Panc1 (cell line): ENCODE results near the gene TLCD5. TPM values are rescaled to one million over a fixed set of nuclear protein-coding genes. Genes with fewer than 3 reads are reported as not detected.
A peak's percentile ranks its signal among the peaks of the same experiment; 100 is the strongest.

Source experiments
- ATAC-seq: fragments of 200-7000 bp; cut with Tn5 transposase; 2 replicates; pipeline ENCODE4 v1.9.1; 2020; ENCODE audit warnings: mild to moderate bottlenecking, moderate library complexity
- BruUV-seq: library from RNA; stranded (reverse); fragments of 400-500 nt; replicated peaks from 2 replicates; lab custom pipeline; 2021; lab: Mats Ljungman, UMichigan
- CTCF ChIA-PET: fragments of 300-600 bp; sonication (Branson Sonifier 250); formaldehyde crosslinking; loops from one replicate; lab custom pipeline; 2022; ENCODE audit warnings: antibody characterized with exemption; lab: Charles Lee
- POLR2A ChIA-PET: fragments of 300-600 bp; sonication (Branson Sonifier 250); formaldehyde crosslinking; loops from one replicate; lab custom pipeline; 2022; ENCODE audit warnings: antibody characterized with exemption; lab: Charles Lee
- DNase-seq: peaks from one replicate; pipeline ENCODE4 v3.0.0-alpha.2; 2010; ENCODE audit warnings: low read depth, low spot score
- H3K27ac ChIP-seq: 2 replicates; pipeline ENCODE4 v1.5.1; 2011; ENCODE audit warnings: mild to moderate bottlenecking, low read length, inconsistent platforms
- H3K27me3 ChIP-seq: fragments of 200-500 bp; sonication (Bioruptor generic); 2 replicates; pipeline ENCODE4 v1.6.0; 2014; ENCODE audit warnings: low read length, inconsistent platforms; ENCODE audit not compliant: control insufficient read depth, insufficient read depth
- H3K36me3 ChIP-seq: fragments of 200-500 bp; sonication (Bioruptor generic); 2 replicates; pipeline ENCODE4 v1.5.1; 2014; ENCODE audit warnings: inconsistent platforms, mild to moderate bottlenecking, low read length, moderate library complexity; ENCODE audit not compliant: control insufficient read depth, insufficient read depth
- H3K4me1 ChIP-seq: 2 replicates; pipeline ENCODE4 v1.5.1; 2011; ENCODE audit warnings: inconsistent platforms, mild to moderate bottlenecking, low read length, moderate library complexity; ENCODE audit not compliant: control insufficient read depth, insufficient read depth
- H3K4me3 ChIP-seq, 2 experiments: 2 replicates each; pipeline ENCODE4 v1.5.1; 2011 to 2012; ENCODE audit warnings: low read depth in 2 of 2, low read length in 2 of 2, mild to moderate bottlenecking in 2 of 2, inconsistent platforms in 1 of 2, moderate library complexity in 1 of 2
- H3K9me3 ChIP-seq: fragments of 200-500 bp; sonication (Bioruptor generic); 2 replicates; pipeline ENCODE4 v1.5.1; 2014; ENCODE audit warnings: low read depth, mild to moderate bottlenecking, inconsistent platforms, low read length, moderate library complexity; ENCODE audit not compliant: control insufficient read depth, insufficient read depth
- POLR2AphosphoS5 ChIP-seq: IDR thresholded peaks from 2 replicates; pipeline ENCODE4 v1.6.1; 2012; ENCODE audit warnings: mild to moderate bottlenecking, low read depth, low read length, moderate library complexity
- SIN3A ChIP-seq: IDR thresholded peaks from 2 replicates; pipeline ENCODE4 v1.6.1; 2012; ENCODE audit warnings: low read depth, mild to moderate bottlenecking, low read length, moderate library complexity, borderline replicate concordance; ENCODE audit not compliant: insufficient read depth
- TCF7L2 ChIP-seq: IDR thresholded peaks from 2 replicates; pipeline ENCODE4 v1.6.1; 2011; ENCODE audit warnings: mild to moderate bottlenecking, low read depth, low read length, inconsistent platforms
- in situ Hi-C: cut with HindIII; loops from 2 replicates; pipeline ENCODE4 v1.10.0; 2016; ENCODE audit warnings: low sequenced_read_pairs, low pct_unique_long_range_greater_than_20kb
- intact Hi-C: fragments of 100-400 bp; cut with micrococcal nuclease; formaldehyde crosslinking; loops from one replicate; pipeline ENCODE4 v1.10.0; 2022; ENCODE audit not compliant: unreplicated experiment
- total RNA-seq: library from RNA; stranded (reverse); gene quantifications from one replicate; pipeline ENCODE4 v1.2.1, GENCODE V29; 2021; ENCODE audit not compliant: unreplicated experiment
- TF ChIP-seq, protein P1 (sequence below): fragments of 450-650 bp; IDR thresholded peaks from 2 replicates; pipeline ENCODE4 v1.5.1; 2017; ENCODE audit warnings: mild to moderate bottlenecking
- TF ChIP-seq, protein P2 (sequence below), 2 experiments: IDR thresholded peaks; 2 replicates each; pipeline ENCODE4 v1.6.1; 2011 to 2012; ENCODE audit warnings: low read depth in 2 of 2, control low read depth in 1 of 2, low read length in 1 of 2, mild to moderate bottlenecking in 1 of 2, moderate library complexity in 1 of 2; ENCODE audit not compliant: insufficient read depth in 1 of 2

The TLCD5 gene
- total RNA-seq, 1 experiment from 2014 or later: 22.8 TPM

DNA sequence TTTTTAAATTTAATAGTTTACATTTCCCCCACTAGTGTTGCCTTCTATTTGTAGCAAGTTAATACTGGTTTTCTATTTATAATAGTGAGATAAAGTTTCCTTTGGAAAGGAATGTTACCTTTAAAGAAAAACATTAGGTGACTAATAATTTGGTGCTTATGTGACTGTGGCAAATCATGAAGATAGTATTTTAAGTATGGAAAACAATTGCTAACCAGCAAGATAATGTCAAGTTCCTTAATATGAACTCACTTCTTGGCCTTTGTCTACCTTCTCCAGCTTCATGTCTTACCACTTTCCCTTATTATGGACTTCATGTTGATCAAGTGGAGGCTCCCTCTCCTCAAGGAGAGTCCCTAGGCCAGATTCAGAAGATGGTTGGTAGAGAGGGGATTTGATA lies 38.3 kb downstream of the TLCD5 start:
- POLR2A ChIA-PET: no interaction called here
- ATAC-seq: no peak

DNA sequence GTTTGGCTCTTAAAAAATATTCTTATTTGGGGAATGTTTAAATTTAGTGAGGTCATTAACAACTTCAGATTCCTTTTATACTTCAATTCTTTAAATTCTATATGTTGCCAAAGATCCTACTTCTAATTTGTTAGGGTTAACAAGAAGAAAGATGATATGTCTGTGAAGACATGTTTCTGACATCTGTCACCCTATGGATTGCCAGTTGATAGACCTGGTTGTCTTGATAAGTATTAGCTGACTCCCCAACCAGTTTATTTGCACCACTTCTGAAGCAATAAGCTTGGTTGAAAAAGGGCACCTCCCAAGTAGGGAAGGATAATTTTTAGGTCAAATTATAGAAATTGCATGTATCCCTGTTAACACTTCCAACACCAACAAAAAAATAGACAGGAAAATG lies 40.4 kb downstream of the TLCD5 start:
- Histone ChIP-seq H3K27ac (no peak overlapping the region), H3K9me3 (no peaks in the 10 kb centered on the region), H3K4me1 (peaks cover 6% of the 10 kb centered on the region; the same call in 1 of the 2 replicates), H3K4me3 (no peak overlapping the region), H3K36me3 (no peaks in the 10 kb centered on the region), H3K27me3 (no peaks in the 10 kb centered on the region)
- intact Hi-C loops: no loop called here
- CTCF ChIA-PET: interaction anchor here (0.5 kb wide), 1 partner anchor 34 kb away, joined by 7 read pairs; no protein-coding TSS in a partner anchor
- no peak for DNase-seq
- no peak for ATAC-seq
- BruUV-seq: TSS peak; percentile 22
- POLR2A ChIA-PET: no interaction called here
- in situ Hi-C loops: no loop called here
- TF ChIP-seq SIN3A: no peak
- TF ChIP-seq POLR2AphosphoS5: no peak
- TF ChIP-seq, protein P1, sequence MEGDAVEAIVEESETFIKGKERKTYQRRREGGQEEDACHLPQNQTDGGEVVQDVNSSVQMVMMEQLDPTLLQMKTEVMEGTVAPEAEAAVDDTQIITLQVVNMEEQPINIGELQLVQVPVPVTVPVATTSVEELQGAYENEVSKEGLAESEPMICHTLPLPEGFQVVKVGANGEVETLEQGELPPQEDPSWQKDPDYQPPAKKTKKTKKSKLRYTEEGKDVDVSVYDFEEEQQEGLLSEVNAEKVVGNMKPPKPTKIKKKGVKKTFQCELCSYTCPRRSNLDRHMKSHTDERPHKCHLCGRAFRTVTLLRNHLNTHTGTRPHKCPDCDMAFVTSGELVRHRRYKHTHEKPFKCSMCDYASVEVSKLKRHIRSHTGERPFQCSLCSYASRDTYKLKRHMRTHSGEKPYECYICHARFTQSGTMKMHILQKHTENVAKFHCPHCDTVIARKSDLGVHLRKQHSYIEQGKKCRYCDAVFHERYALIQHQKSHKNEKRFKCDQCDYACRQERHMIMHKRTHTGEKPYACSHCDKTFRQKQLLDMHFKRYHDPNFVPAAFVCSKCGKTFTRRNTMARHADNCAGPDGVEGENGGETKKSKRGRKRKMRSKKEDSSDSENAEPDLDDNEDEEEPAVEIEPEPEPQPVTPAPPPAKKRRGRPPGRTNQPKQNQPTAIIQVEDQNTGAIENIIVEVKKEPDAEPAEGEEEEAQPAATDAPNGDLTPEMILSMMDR: no peak
- TF ChIP-seq TCF7L2: no peak
- TF ChIP-seq, protein P2, sequence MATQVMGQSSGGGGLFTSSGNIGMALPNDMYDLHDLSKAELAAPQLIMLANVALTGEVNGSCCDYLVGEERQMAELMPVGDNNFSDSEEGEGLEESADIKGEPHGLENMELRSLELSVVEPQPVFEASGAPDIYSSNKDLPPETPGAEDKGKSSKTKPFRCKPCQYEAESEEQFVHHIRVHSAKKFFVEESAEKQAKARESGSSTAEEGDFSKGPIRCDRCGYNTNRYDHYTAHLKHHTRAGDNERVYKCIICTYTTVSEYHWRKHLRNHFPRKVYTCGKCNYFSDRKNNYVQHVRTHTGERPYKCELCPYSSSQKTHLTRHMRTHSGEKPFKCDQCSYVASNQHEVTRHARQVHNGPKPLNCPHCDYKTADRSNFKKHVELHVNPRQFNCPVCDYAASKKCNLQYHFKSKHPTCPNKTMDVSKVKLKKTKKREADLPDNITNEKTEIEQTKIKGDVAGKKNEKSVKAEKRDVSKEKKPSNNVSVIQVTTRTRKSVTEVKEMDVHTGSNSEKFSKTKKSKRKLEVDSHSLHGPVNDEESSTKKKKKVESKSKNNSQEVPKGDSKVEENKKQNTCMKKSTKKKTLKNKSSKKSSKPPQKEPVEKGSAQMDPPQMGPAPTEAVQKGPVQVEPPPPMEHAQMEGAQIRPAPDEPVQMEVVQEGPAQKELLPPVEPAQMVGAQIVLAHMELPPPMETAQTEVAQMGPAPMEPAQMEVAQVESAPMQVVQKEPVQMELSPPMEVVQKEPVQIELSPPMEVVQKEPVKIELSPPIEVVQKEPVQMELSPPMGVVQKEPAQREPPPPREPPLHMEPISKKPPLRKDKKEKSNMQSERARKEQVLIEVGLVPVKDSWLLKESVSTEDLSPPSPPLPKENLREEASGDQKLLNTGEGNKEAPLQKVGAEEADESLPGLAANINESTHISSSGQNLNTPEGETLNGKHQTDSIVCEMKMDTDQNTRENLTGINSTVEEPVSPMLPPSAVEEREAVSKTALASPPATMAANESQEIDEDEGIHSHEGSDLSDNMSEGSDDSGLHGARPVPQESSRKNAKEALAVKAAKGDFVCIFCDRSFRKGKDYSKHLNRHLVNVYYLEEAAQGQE (IDR thresholded peaks at IDR 0.05; ENCODE audit: insufficient read depth in 1 of 2, low read depth in 2 of 2, low read length in 1 of 2): no peak

More for the DNA sequence above, 38.3 kb downstream of the TLCD5 start:
- Histone ChIP-seq H3K36me3 (no peaks in the 10 kb centered on the region), H3K4me3 (no peak overlapping the region), H3K9me3 (no peaks in the 10 kb centered on the region), H3K4me1 (no peaks in the 10 kb centered on the region), H3K27ac (no peak overlapping the region), H3K27me3 (no peaks in the 10 kb centered on the region)
- no TSS peak for BruUV-seq
- CTCF ChIA-PET: no interaction called here
- in situ Hi-C loops: no loop called here
- intact Hi-C loops: no loop called here
- TF ChIP-seq POLR2AphosphoS5 (no peak), TCF7L2 (no peak), SIN3A (no peak)
- TF ChIP-seq, protein P1: no peak
- TF ChIP-seq, protein P2 (IDR thresholded peaks at IDR 0.05; ENCODE audit: insufficient read depth in 1 of 2, low read depth in 2 of 2, low read length in 1 of 2): no peak
- DNase-seq: no peak
